Hepatocyte (in vitro differentiated cells): ENCODE data around the gene PRDM7.

Experiments used
- CTCF ChIP-seq: fragments of 200-600 bp; sonication (generic); IDR thresholded peaks from 2 replicates; pipeline ENCODE4 v1.5.1; 2016; ENCODE audit warnings: antibody characterized with exemption, mild to moderate bottlenecking; ENCODE audit not compliant: poor library complexity
- EZH2 ChIP-seq: fragments of 200-600 bp; sonication (generic); IDR thresholded peaks from 2 replicates; pipeline ENCODE4 v1.6.1; 2016; ENCODE audit warnings: antibody characterized with exemption, mild to moderate bottlenecking, borderline replicate concordance
- EZH2phosphoT487 ChIP-seq: fragments of 200-600 bp; sonication (generic); IDR thresholded peaks from one replicate; pipeline ENCODE4 v1.6.1; 2018; ENCODE audit warnings: antibody characterized with exemption, mild to moderate bottlenecking, low read depth, moderate library complexity; ENCODE audit not compliant: unreplicated experiment, severe bottlenecking

GRCh38 chr16:90046122-90046970, 30.8 kb downstream of the PRDM7 start:
- no peak for TF ChIP-seq CTCF
- no peak for TF ChIP-seq EZH2phosphoT487
- TF ChIP-seq EZH2: no peak
